ENCODE results near the gene ZNF165.

DNA sequence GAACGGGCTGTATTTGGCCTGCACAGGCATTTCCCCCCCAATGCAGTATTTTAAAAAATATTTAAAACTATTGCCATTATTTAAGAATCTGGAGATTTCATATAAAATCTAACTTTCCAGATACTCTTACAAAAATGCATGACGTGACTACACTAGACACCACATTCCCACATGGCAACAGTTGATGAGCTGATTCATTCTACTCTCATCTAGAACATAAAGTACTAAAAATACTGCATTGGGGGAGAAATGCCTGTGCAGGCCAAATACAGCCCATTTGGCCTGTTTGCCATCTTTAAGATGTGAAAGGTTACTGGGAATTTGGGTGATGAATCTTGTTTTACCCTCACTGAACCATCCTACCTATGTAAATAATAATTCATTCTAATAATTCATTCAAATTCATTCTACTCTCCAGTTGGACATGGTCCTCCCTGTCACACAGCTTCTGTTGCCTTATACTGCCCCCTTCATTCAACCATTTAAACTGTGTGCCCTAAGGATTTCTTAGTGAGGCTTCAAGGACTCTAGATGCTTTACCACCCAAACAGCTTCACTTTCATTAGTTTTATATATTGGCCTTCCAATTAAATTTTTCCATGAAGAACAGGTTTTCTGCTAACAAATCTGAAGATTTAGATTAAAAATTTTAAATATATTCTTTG, 37.1 kb downstream of the ZNF165 start:
- TF ChIP-seq POLR2A (IDR thresholded peaks at IDR 0.05; ENCODE audit: low read depth, low read length): no peak
- TF ChIP-seq, protein P1, sequence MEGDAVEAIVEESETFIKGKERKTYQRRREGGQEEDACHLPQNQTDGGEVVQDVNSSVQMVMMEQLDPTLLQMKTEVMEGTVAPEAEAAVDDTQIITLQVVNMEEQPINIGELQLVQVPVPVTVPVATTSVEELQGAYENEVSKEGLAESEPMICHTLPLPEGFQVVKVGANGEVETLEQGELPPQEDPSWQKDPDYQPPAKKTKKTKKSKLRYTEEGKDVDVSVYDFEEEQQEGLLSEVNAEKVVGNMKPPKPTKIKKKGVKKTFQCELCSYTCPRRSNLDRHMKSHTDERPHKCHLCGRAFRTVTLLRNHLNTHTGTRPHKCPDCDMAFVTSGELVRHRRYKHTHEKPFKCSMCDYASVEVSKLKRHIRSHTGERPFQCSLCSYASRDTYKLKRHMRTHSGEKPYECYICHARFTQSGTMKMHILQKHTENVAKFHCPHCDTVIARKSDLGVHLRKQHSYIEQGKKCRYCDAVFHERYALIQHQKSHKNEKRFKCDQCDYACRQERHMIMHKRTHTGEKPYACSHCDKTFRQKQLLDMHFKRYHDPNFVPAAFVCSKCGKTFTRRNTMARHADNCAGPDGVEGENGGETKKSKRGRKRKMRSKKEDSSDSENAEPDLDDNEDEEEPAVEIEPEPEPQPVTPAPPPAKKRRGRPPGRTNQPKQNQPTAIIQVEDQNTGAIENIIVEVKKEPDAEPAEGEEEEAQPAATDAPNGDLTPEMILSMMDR (conservative IDR thresholded peaks at IDR 0.05; ENCODE audit: low read depth, low read length): no peak
- no peak for TF ChIP-seq NFE2L2 (IDR thresholded peaks at IDR 0.05; ENCODE audit: low read depth, low read length)
- no peak for TF ChIP-seq RAD21 (IDR thresholded peaks at IDR 0.05; ENCODE audit: low read length)
- TF ChIP-seq RFX5 (IDR thresholded peaks at IDR 0.05; ENCODE audit: low read depth, low read length): no peak

Measured in IMR-90 (cell line).